HEK293T (cell line): Measurements from ENCODE around the gene GALNS.

Source experiments
- FOXA1 ChIP-seq: fragments of 450-650 bp; IDR thresholded peaks from 2 replicates; pipeline ENCODE4 v1.6.1; 2016; ENCODE audit warnings: mild to moderate bottlenecking
- NFRKB ChIP-seq: fragments of 450-650 bp; IDR thresholded peaks from 2 replicates; pipeline ENCODE4 v1.6.1; 2016; ENCODE audit warnings: mild to moderate bottlenecking, moderate library complexity
- SP1 ChIP-seq: fragments of 450-650 bp; IDR thresholded peaks from 2 replicates; pipeline ENCODE4 v1.6.1; 2017
- SUZ12 ChIP-seq: fragments of 450-650 bp; IDR thresholded peaks from 2 replicates; pipeline ENCODE4 v1.6.1; 2016; ENCODE audit warnings: mild to moderate bottlenecking

DNA sequence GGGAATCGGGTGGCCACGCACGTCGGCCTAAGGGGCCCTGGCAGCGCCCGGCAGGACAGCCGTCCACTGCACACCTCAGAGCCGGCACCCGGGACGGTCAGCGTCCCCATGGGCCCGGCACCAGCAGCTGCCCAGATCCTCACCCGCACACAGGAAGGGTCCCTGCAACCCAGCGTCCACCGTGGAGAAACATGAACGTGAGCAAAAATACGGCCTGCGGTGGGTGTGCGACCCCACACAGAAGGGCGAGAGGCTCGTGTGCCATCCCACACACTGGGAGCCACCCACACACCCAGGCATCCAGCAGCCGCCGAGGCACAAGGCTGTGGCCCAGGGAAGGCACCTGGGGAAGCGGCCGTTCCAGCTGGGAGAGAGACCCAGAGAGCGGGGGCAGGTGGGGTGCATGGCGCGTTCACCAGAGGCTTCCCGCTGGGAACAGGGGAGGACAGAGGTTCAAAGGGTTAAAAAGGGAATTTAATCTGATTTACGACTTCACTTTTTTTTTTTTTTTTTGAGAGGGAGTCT, 78.1 kb downstream of the GALNS start:
- no peak for TF ChIP-seq SUZ12
- TF ChIP-seq NFRKB = no peak
- TF ChIP-seq FOXA1 = no peak
- TF ChIP-seq SP1 = no peak
